ENCODE results near the gene COG4.
"Not testable (repeated sequence)": the region's sequence is repeated elsewhere in the genome, so short reads cannot be mapped to it uniquely, and the experiment has no call there.

Gene COG4

DNA sequence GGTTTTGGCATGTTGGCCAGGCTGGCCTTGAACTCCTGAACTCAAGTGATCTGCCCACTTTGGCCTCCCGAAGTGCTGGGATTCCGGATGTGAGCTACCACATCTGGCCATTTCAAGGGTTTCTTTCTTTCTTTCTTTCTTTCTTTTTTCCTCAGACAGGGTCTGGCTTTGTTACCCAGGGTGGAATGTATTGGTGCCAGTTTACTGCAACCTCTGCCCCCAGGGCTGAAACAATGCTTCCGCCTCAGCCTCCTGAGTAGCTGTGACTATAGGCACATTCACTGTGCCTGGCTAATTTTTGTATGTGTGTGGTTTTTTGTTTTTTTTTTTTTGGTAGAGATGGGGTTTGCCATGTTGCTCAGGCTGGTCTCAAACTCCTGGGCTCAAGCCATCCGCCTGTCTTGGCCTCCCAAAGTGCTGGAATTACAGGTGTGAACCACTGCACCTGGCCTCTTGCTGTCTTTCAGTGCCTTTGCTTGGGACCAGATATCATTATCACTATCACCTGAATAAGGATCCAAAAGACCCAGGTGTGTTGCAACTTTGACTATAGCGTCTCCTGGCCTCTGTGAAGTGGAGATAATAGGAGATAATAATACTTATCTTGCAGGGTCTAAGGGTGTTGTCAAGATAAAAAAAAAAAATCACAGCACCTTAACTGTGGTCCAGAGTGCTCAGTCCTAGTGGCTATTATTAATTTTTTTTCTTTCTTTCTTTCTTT, 65.7 kb downstream of the COG4 start:
- no peak for DNase-seq (ENCODE audit: low read depth in 2 of 3, low spot score in 1 of 3)

DNA sequence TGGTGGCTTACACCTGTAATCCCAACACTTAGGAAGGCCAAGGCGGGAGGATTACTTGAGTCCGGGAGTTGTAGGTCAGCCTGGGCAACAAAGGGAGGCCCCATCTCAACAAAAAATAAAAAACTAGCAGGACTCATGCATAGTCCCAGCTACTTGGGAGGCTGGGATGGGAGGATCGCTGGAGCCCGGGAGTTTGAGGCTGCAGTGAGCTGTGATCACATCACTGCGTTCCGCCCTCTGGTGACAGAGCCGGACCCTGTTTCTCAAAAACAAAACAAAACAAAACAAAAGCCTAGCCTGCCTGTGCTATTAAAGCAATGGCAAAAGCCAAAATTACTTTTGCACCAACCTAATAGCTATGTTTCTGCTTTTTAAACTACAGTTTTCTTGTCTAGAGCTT, 67.4 kb downstream of the COG4 start:
- DNase-seq (ENCODE audit: low read depth in 2 of 3, low spot score in 1 of 3): no peak

DNA sequence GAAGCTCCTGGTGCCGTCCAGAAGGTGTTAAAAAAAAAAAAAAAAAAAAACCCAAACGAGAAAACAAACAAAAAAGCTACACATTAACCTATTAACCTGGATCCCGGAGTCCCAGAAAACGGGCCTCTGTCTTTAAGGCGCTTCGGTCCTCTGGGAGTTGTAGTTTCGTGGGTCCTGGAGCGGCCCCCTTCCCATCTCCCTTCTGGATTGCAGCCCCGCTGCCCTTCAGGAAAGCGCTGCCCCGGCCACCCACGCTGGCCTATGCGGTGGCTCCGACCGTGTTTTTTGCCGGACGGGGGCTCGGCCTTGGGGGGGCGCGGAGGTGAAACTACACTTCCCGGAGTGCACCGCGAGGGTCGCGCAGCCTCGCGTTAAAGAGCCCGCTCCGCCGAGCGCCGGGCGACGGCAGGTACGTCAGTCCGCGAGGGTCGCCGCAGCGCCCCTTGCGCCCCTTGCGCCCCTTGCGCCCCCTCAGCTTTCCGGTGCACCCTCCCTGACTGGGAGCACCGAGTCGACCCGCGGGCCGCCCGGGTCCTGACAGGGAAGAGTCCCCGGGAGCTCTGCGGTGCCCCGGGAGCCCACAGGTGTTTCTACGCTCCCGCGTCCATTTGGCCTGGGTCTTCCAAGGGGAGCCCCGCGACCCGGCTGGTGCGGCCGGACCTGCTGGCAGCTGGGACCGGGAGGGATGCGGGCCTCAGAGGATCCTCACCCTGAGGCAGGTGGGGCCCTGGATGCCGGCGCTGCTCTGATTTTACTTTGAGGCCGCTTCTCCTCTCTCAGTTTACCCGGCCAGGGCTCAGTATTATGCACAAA, 68.9 kb downstream of the COG4 start, which contains the start of gene FCSK:
Gene FCSK, plus strand, starts transcription at position 374 of the 813 bp plus-strand sequence. CDS start 8,596 bp downstream, outside the sequence.
- DNase-seq (ENCODE audit: low read depth in 2 of 3, low spot score in 1 of 3): peak; percentile 34 to 55 (median 46)

DNA sequence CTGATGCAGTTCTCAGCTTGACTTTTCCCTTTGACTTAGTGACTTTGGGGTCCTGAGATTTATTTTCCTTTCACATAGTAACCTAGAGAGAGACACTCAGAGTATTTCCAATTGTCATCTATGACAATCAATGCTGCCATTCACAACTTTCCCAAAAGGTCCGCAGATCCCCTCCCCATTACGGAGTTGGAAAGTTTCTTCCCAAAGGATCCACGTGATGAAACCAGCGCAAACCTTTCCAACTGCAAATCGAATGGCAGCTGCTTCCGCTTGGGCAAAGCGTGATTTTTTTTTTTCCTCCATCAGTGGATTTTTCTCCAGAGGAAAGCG, 69.5 kb downstream of the COG4 start:
- no peak for DNase-seq (ENCODE audit: low read depth in 2 of 3, low spot score in 1 of 3)

DNA sequence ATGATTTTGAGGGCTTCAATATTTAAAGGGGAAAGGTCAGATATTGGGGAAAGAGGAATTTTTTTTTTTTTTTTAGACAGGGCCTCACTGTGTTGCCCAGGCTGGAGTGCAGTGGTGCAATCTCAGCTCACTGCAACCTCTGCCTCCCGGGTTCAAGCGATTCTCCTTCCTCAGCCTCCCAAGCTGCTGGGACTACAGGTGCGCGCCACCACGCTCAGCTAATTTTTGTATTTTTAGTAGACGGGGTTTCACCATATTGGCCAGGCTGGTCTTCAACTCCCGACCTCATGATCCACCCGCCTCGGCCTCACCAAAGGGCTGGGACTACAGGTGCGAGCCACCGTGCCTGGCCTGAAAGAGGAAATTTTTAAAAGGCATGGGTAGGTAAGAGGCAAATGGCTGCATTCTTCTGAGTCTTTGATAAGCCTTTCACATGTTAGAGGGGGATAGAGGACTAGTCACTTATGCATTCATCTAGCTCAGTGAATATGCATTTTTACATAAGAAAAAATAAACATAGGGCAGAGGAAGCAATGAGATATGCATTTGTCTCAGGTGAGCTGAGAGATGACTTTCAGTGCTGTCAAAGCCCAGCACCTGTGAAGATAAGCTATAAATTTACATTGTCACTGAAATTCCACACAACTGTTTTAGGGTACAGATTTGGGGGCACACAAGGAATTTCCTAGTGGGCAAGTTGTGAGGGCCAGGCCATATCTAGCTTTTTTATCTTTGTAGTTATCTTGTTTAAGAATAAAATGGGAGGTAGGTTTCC, 70.0 kb downstream of the COG4 start:
- DNase-seq (ENCODE audit: low read depth in 2 of 3, low spot score in 1 of 3): no peak

DNA sequence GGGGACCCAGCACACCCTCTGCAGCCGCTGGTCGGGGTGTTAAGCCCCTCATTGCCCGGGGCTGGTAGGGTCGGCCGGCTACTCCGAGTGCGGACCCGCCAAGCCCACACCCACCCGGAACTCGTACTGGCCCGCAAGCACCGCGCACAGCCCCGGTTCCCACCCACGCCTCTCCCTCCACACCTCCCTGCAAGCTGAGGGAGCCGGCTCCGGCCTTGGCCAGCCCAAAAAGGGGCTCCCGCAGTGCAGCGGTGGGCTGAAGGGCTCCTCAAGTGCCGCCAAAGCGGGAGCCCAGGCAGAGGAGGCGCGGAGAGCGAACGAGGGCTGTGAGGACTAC, 72.4 kb downstream of the COG4 start:
- DNase-seq (ENCODE audit: low read depth in 2 of 3, low spot score in 1 of 3): not testable (repeated sequence)

DNA sequence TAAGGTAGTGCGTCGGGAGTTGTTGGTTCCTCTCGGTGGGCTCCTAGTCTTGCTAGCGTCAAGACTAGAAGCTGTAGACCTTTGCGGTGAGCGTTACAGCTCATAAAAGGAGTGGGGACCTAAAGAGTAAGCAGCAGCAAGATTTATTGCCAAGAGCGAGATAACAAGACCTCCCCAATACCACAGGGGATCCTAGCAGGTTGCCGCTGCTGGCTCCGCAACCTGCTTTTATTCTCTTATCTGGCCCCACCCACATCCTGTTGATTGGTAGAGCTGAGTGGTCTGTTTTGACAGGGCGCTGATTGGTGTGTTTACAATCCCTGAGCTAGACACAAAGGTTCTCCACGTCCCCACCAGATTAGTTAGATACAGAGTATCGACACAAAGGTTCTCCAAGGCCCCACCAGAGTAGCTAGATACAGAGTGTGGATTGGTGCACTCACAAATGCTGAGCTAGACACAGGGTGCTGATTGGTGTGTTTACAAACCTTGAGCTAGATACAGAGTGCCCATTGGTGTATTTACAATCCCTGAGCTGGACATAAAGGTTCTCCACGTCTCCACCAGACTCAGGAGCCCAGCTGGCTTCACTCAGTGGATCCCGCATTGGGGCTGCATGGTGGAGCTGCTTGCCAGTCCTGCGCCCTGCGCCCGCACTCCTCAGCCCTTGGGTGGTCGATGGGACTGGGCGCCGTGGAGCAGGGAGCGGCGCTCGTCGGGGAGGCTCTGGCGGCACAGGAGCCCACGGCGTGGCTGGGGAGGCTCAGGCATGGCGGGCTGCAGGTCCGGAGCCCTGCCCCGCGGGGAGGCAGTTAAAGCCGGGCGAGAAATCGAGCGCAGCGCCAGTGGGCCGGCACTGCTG, 73.0 kb downstream of the COG4 start:
- not testable (repeated sequence) for DNase-seq (ENCODE audit: low read depth in 2 of 3, low spot score in 1 of 3)

DNA sequence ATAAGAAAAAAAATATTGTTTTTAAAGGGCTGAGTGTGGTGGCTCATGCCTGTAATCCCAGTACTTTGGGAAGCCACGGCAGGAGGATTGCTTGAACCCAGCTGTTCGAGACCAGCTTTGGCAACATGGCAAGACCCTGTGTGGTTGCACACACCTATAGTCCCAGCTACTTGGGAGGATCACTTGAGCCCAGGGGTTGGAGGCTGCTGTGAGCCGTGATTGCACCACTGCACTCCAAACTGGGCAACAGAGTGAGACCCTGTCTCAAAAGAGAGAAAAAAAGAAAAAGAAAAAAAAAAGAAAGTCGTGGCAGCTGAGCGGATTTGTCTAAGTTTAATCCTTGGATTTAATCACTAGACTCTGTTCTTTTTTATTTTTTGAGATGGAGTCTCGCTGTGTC, 75.3 kb downstream of the COG4 start:
- no peak for DNase-seq (ENCODE audit: low read depth in 2 of 3, low spot score in 1 of 3)

DNA sequence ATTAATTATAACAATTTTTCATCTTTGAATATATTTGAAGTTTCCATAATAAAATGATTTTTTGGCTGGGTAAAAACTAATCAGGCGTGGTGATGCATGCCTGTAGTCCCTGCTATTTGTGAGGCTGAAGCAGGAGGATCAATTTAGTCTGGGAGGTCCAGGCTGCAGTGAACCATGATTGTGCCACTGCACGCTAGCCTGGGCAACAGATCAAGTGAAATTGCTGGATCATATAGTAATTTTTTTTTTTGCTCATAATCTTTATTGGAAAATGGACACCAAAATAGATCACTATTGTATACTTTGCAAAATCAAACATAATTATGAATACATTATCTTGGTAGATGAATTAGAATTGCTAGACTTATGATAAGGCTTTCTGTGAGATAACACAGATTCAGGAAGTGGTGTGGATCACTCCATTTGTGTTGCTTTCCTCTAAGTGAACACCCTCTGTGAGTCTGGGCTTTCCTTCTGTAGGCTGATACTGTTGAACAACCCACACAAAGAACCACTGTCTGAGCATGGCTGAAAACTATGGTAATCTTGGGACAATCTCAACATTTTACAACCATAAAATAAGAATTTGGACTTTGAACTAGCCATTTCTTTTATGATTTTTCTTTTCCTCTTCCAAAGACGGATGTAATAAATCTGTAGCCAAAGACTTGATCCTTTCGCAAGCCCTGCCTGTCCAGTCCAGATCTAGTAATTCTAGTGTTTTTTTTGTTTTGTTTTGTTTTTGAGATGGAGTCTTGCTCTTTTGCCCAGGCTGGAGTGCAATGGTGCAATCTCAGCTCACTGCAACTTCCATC, 78.9 kb downstream of the COG4 start:
- DNase-seq (ENCODE audit: low read depth in 2 of 3, low spot score in 1 of 3): no peak

DNA sequence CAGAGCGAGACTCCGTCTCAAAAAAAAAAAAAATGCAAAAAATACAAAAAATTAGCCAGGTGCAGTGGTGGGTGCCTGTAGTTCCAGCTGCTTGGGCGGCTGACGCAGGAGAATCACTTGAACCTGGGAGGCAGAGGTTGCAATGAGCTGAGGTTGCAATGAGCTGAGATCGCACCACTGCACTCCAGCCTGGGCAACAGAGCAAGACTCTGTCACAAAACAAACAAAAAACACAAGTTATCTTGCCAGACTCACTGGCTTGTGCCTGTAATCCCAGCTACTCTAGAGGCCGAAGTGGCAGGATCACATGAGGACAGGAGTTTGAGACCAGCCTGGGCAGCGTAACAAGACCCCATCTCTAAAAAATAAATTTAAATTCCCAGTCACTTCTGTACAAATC, 81.0 kb downstream of the COG4 start:
- no peak for DNase-seq (ENCODE audit: low read depth in 2 of 3, low spot score in 1 of 3)

DNA sequence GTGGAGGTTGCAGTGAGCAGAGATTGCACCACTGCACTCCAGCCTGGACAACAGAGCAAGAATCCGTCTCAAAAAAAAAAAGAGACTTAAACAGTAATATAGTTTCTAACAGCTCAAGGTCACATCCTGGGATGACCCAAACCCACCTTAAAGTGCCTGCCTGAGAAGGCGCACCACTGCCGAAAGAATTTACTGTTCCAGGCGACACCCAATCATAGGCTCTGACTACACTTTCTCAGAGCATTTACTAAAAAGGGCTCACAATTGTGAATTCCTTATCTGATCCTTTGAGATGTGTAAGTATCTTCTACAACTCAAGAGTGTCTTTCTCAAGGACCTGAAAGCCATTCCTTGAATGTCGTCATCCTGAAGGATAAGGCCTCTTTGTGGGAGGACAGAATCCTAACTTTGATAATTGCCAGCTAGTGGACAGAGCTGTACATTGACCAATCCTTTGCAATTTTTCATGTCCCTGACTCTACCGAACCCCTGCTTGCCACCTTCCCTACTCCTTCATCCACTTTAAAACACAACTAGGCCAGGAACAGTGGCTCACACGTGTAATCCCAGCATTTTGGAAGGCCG, 81.9 kb downstream of the COG4 start:
- no peak for DNase-seq (ENCODE audit: low read depth in 2 of 3, low spot score in 1 of 3)

DNA sequence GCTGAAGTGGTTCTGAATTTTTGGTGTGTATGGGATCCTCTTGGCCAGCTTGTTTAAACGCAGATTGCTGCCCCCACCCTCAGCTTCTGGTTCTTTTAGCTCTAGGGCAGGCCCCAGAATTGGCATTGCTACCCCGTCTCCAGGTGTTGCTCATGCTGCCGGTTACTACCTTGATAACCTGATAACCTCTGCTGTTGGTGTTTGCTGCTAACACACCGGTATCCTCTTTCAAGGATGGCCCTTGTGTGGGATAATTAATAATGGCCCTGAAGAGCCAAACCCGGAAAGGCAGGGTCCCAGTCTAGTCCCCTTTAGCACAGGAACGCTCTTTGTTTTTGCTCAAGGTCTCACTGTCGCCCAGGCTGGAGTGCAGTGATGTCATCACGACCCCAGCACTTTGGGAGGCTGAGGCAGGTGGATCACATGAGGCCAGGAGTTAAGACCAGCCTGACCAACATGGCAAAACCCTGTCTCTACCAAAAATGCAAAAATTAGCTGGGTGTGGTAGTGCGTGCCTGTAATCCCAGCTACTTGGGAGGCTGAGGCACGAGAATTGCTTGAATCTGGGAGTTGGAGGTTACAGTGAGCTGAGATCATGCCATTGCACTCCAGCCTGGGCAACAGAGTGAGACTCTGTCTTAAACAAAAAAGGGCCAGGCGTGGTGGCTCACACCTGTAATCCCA, 83.2 kb downstream of the COG4 start:
- DNase-seq (ENCODE audit: low read depth in 2 of 3, low spot score in 1 of 3): no peak

DNA sequence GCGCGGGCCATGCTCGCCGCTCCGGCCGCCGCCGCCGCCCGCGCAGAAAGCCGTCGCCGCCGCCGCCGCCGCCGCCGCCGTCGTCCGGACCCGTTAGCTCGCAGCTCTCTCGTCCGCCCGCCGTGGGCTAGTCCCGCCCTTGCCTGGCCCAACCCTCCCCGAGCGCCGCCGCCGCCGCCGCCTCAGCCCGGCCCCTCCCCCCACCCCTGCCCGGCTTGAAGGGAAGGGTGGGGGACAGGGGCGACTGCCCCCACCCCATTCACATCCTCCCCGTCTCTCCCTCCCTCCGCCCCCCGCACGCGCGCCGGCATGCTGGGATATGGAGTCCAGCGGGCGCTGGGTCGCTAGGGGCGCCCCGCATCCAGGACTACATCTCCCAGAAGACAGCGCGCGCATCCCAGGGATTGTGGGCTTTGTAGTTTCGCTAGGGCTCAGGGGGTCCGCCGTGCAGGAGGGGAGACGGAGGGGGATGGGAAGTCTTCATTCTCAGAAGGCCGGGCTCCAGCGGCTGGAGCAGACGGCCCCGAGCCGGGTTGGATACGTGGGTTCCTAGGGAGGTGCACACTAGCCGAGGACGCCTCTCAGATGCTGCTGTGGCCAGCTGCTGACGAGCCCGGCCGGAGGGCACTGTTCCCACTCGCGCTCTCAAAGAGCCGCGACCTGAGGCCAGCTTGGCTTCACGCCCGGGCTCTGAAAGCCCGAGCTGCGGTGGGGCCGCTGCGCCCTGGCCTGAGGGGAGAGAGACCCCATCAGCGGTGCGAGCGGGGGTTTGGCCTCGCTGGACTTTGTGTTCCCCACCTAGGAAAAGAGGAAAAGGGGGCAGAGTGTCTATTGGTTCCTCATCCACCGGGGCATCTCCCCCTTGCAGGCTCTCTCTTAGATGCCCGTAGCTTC, 84.1 kb downstream of the COG4 start, which contains the start of gene ST3GAL2:
Gene ST3GAL2, minus strand, starts transcription at position 132 of the 894 bp plus-strand sequence. CDS start 40,570 bp downstream, outside the sequence.
- peak; percentile 85 to 91 (median 87) for DNase-seq (ENCODE audit: low read depth in 2 of 3, low spot score in 1 of 3)

DNA sequence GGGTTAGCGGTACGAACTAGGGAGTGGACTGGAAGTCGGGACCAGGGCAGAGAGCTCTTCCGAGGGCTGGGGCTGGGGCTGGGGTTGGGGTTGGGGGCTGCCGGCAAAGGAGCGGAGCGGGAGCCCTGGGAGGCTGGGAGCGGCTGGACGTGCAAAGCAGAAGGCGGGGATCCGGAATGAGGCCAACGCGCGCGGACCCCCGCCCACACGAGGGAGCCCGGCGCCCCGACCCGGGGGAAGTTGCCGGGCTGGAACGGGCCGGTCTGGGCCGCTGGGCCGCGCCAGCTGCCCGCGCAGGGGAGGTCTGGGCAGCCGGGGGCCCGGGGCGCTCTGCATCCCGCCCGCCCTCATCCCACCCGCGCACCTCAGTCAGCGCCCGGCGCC, 84.8 kb downstream of the COG4 start:
- DNase-seq (ENCODE audit: low read depth in 2 of 3, low spot score in 1 of 3): no peak

DNA sequence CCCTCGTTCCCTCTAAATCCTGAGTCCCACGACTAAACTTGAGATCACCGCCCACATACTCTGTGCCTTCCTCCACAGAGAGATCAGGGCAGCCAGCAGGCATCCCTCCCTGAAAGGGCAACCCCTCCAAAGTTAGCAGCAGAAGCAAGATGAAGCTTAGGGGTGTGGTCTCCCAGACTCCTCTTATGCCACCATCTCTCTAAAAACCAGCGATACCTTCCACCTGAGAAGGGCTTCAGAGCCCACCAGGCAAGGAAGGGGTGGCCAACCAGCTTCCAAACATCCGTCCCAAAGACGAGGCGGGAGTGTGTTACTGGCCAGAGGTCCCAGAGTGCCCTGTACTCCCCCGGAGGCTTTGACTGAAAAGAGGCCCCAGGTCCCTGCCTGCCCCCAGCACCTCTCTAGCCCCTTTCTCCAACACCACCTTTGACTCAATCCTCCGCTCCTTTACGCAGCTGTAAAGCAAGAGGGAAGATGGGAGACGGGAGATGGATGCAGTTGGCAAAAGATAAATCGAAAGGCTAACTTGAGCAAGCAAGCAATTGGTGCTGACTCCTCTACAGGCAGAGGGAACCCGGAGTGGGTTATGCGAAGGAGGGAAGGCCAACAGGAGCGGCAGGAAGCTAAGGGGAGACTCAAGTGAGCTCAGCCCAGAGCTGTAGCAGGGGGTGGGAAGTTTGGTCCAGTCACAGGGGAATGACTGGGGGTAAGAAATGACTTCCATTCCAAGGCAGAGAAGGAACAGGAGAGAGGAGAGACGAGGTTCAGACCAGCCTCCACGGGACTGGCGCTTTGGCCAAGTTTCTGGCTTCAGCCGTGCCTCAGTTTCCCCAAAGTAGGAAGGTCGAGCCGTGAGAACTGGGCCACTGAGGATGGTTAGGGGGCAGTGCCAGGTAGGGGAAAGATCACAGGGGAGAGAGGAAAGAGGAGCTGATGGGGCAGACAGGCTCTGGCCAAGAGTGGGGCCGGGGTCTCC, 85.5 kb downstream of the COG4 start:
- no peak for DNase-seq (ENCODE audit: low read depth in 2 of 3, low spot score in 1 of 3)

DNA sequence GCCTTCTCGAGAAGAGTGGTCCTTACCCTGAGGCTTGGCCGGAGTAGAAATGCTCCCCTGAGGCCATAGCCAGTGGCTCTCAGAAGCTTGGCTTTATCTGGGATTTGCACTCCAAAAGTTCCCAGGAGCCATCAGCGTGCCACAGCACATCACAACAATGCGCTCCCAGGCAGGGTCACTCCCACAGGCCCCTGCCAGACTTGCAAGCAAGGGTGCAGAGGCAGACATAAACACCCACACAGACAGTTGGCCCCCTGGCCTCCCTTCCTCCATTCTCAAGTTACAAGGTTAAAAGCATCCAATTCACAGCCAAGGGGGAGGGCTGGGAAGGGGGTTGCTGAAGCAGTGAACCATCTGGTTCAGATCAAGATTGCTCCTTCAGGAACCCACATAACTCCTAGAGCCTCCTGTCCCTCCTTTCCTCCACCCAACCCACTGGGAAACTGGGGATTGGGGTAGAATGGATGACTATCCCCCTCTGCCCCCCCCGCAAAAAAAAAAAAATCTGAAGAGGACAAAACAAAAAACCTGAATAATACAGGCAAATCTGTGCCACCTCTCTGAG, 86.3 kb downstream of the COG4 start:
- no peak for DNase-seq (ENCODE audit: low read depth in 2 of 3, low spot score in 1 of 3)

Data from stimulated activated CD4-positive, alpha-beta T cell treated with anti-CD3 and anti-CD28 coated beads, Interleukin-12 subunit alpha, Interleukin-12 subunit beta, amount 100 ng/mL, for 48 hours (primary cell).